ENCODE results near the gene KIAA1217. TPM values are rescaled to one million over a fixed set of nuclear protein-coding genes. Genes with fewer than 3 reads are reported as not detected.

KIAA1217 gene
- polyA plus RNA-seq, 3 donors = not detected

DNA sequence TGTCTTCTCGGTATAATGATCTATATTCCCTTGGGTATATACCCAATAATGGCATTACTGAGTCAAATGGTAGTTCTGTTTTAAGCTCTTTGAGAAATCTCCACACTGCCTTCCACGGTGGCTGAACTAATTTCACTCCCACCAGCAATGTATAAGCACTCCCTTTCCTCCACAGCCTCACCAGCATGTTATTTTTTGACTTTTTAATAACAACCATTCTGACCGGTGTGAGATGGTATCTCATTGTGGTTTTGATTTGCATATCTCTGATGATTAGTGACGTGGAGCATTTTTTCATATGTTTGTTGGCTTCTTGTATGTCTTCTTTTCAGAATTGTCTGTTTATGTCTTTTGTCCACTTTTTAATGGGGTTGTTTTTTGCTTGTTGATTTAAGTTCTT lies 33.6 kb downstream of the KIAA1217 start:
- intact Hi-C loops (cut with micrococcal nuclease) = no loop called here
- no peaks in the 10 kb centered on the region for H3K4me1 ChIP-seq (ENCODE audit: control insufficient read depth in 1 of 2, insufficient read depth in 2 of 2, low read length in 2 of 2)
- no peaks in the 10 kb centered on the region for H3K79me2 ChIP-seq (ENCODE audit: insufficient read depth, low read length)
- no peak overlapping the region for H2AFZ ChIP-seq (ENCODE audit: insufficient read depth, low read depth, low read length, poor library complexity, severe bottlenecking)
- H3K27ac Mint-ChIP-seq = no peak overlapping the region
- H3K27me3 ChIP-seq (ENCODE audit: control insufficient read depth in 2 of 2, insufficient read depth in 2 of 2, low read length in 2 of 2) = no peaks in the 10 kb centered on the region
- H3K9me3 ChIP-seq (replicated peaks in 1 of 2; ENCODE audit: control insufficient read depth in 1 of 2, insufficient read depth in 1 of 2, low read length in 2 of 2) = no peaks in the 10 kb centered on the region
- no peak overlapping the region for H3K4me2 ChIP-seq (replicated peaks; ENCODE audit: extremely low read depth, low read length, poor library complexity, severe bottlenecking)
- H3K9ac ChIP-seq (ENCODE audit: insufficient read depth, low read length, poor library complexity, severe bottlenecking) = no peak overlapping the region
- H3K4me3 ChIP-seq (replicated peaks in 1 of 3; ENCODE audit: low read depth in 2 of 3, low read length in 3 of 3) = no peak overlapping the region
- peaks cover 0 to 5% (median 0%) of the 10 kb centered on the region in 7 donors for H3K9me3 Mint-ChIP-seq
- no peaks in the 10 kb centered on the region for H3K36me3 Mint-ChIP-seq
- no peak for DNase-seq
- no peak overlapping the region for H3K4me3 Mint-ChIP-seq
- peaks cover 5 to 14% (median 8%) of the 10 kb centered on the region in 3 donors for H3K27me3 Mint-ChIP-seq (ENCODE audit: low read depth in 3 of 3)
- no peaks in the 10 kb centered on the region for H4K20me1 ChIP-seq (ENCODE audit: insufficient read depth, low read length)
- WGBS (ENCODE audit: insufficient coverage) = no CpG with 5 or more reads among the region's 4 CpGs
- TF ChIP-seq, protein P1, sequence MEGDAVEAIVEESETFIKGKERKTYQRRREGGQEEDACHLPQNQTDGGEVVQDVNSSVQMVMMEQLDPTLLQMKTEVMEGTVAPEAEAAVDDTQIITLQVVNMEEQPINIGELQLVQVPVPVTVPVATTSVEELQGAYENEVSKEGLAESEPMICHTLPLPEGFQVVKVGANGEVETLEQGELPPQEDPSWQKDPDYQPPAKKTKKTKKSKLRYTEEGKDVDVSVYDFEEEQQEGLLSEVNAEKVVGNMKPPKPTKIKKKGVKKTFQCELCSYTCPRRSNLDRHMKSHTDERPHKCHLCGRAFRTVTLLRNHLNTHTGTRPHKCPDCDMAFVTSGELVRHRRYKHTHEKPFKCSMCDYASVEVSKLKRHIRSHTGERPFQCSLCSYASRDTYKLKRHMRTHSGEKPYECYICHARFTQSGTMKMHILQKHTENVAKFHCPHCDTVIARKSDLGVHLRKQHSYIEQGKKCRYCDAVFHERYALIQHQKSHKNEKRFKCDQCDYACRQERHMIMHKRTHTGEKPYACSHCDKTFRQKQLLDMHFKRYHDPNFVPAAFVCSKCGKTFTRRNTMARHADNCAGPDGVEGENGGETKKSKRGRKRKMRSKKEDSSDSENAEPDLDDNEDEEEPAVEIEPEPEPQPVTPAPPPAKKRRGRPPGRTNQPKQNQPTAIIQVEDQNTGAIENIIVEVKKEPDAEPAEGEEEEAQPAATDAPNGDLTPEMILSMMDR (IDR thresholded peaks at IDR 0.05) = no peak
- H3K36me3 ChIP-seq (replicated peaks in 1 of 2; ENCODE audit: control insufficient read depth in 1 of 2, insufficient read depth in 2 of 2, low read length in 2 of 2) = no peaks in the 10 kb centered on the region
- no peaks in the 10 kb centered on the region for H3K4me1 Mint-ChIP-seq
- H3K27ac ChIP-seq (ENCODE audit: low read depth in 1 of 2, low read length in 2 of 2) = no peak overlapping the region

DNA sequence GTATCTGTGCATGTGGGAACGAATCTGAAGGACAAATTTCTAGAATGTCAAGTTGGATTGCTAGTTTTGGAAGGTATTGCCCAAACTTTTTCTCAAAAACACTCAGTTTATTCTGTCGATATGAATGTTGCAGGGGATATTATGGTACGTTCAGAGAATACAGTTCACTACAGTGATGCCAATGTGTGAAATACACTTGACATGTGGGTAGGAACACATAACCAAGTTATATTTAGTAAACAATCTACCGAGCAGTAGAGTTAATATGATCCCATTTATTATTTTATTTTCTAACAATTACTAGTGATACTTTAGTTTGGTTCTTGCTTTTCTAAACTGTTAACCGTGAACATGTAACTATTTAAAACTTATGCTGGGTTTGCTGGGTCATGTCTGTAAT lies 37.4 kb downstream of the KIAA1217 start:
- Mint-ChIP-seq H3K27ac (no peak overlapping the region), H3K9me3 (peaks cover 0 to 5% (median 0%) of the 10 kb centered on the region in 7 donors), H3K4me3 (no peak overlapping the region), H3K36me3 (no peaks in the 10 kb centered on the region), H3K27me3 (ENCODE audit: low read depth in 3 of 3) (peaks cover 0 to 2% (median 1%) of the 10 kb centered on the region in 3 donors), H3K4me1 (no peaks in the 10 kb centered on the region)
- intact Hi-C loops (cut with micrococcal nuclease) = no loop called here
- H2AFZ ChIP-seq (ENCODE audit: insufficient read depth, low read depth, low read length, poor library complexity, severe bottlenecking) = no peak overlapping the region
- H3K27ac ChIP-seq (ENCODE audit: low read depth in 1 of 2, low read length in 2 of 2) = no peak overlapping the region
- WGBS (ENCODE audit: insufficient coverage) = no CpG with 5 or more reads among the region's 5 CpGs
- H3K4me3 ChIP-seq (replicated peaks in 1 of 3; ENCODE audit: low read depth in 2 of 3, low read length in 3 of 3) = no peak overlapping the region
- H3K4me2 ChIP-seq (replicated peaks; ENCODE audit: extremely low read depth, low read length, poor library complexity, severe bottlenecking) = no peak overlapping the region
- H3K27me3 ChIP-seq (ENCODE audit: control insufficient read depth in 2 of 2, insufficient read depth in 2 of 2, low read length in 2 of 2) = no peaks in the 10 kb centered on the region
- no peaks in the 10 kb centered on the region for H3K79me2 ChIP-seq (ENCODE audit: insufficient read depth, low read length)
- H3K9ac ChIP-seq (ENCODE audit: insufficient read depth, low read length, poor library complexity, severe bottlenecking) = no peak overlapping the region
- H4K20me1 ChIP-seq (ENCODE audit: insufficient read depth, low read length) = no peaks in the 10 kb centered on the region
- DNase-seq = no peak
- TF ChIP-seq, protein P1 (IDR thresholded peaks at IDR 0.05) = no peak
- no peaks in the 10 kb centered on the region for H3K9me3 ChIP-seq (replicated peaks in 1 of 2; ENCODE audit: control insufficient read depth in 1 of 2, insufficient read depth in 1 of 2, low read length in 2 of 2)
- no peaks in the 10 kb centered on the region for H3K4me1 ChIP-seq (ENCODE audit: control insufficient read depth in 1 of 2, insufficient read depth in 2 of 2, low read length in 2 of 2)
- no peaks in the 10 kb centered on the region for H3K36me3 ChIP-seq (replicated peaks in 1 of 2; ENCODE audit: control insufficient read depth in 1 of 2, insufficient read depth in 2 of 2, low read length in 2 of 2)
